HG03025 (cell line): Measurements from ENCODE around the gene GPR31.

Experiments
- ATAC-seq: cut with Tn5 transposase; IDR thresholded peaks from one replicate; pipeline ENCODE4 v1.9.1; 2021; ENCODE audit warnings: mild to moderate bottlenecking, moderate library complexity; ENCODE audit not compliant: unreplicated experiment, low FRiP score

The GPR31 gene

GRCh38 chr6:167141667-167142432, 15.9 kb downstream of the GPR31 start:
- no peak for ATAC-seq

GRCh38 chr6:167140589-167141474, 16.9 kb downstream of the GPR31 start:
- ATAC-seq = peak; percentile 49

- no peak for ATAC-seq
Observed at GRCh38 chr6:167139761-167140160, 18.0 kb downstream of the GPR31 start.

GRCh38 chr6:167137881-167138280, 19.9 kb downstream of the GPR31 start:
- ATAC-seq = no peak

GRCh38 chr6:167137081-167137480, 20.7 kb downstream of the GPR31 start:
- no peak for ATAC-seq

- ATAC-seq = no peak
Observed at GRCh38 chr6:167136376-167136775, 21.4 kb downstream of the GPR31 start.

- no peak for ATAC-seq
Observed at GRCh38 chr6:167134448-167135328, 23.1 kb downstream of the GPR31 start.

- ATAC-seq = no peak
Observed at GRCh38 chr6:167130712-167131684, 26.8 kb downstream of the GPR31 start.

- peak; percentile 60 for ATAC-seq
Observed at GRCh38 chr6:167130008-167130677, 27.6 kb downstream of the GPR31 start.

GRCh38 chr6:167129562-167129961, 28.2 kb downstream of the GPR31 start:
- ATAC-seq = peak; percentile 19

GRCh38 chr6:167129159-167129558, 28.6 kb downstream of the GPR31 start:
- ATAC-seq = no peak

- no peak for ATAC-seq
Observed at GRCh38 chr6:167127785-167128531, 29.8 kb downstream of the GPR31 start.

GRCh38 chr6:167125855-167126349, 31.9 kb downstream of the GPR31 start:
- no peak for ATAC-seq

- ATAC-seq = no peak
Observed at GRCh38 chr6:167125410-167125809, 32.4 kb downstream of the GPR31 start.

- ATAC-seq = no peak
Observed at GRCh38 chr6:167124753-167125152, 33.0 kb downstream of the GPR31 start.

GRCh38 chr6:167122827-167123657, 34.7 kb downstream of the GPR31 start, which contains the start of gene CCR6:
Gene CCR6, plus strand, starts transcription at chr6:167123096. Its CDS starts 13,039 bp downstream, at chr6:167136135.
- no peak for ATAC-seq
